Activated CD4-positive, alpha-beta T cell treated with anti-CD3 and anti-CD28 coated beads, Interleukin-10, Interleukin-2, amounts not matched to agents 100 ng/mL and 50 ng/mL, durations not matched to agents 16 hours and 8 hours (primary cell): ENCODE data around the gene SPANXA1.
"Not testable (repeated sequence)": the region's sequence is repeated elsewhere in the genome, so short reads cannot be mapped to it uniquely, and the experiment has no call there.

Experiments used
- DNase-seq: peaks from one replicate; pipeline ENCODE4 v3.0.0-alpha.2; 2020

The SPANXA1 gene, protein sequence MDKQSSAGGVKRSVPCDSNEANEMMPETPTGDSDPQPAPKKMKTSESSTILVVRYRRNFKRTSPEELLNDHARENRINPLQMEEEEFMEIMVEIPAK

GRCh38 chrX:141584638-141585037 is at the start of gene SPANXA1:
Gene SPANXA1, minus strand, starts transcription at chrX:141584738. Its CDS starts 60 bp downstream, at chrX:141584678.
- DNase-seq: not testable (repeated sequence)

DNA sequence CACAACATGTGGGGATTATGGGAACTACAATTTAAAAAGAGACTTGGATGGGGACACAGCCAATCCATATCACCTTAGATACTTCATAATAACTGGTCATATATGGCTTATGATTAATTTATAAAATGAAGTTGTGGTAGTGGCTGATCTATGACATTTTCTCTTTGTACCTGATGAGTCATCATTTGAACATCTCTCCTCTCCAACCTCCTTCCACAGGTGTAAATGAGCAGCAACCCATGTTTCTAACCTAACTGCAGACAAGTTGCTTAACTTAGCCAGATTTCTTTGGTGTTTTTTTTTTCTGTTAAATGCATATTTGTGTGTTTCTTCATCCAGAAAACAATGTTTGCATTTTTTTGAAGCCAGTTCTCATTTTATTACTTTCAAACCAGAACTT is 47.6 kb upstream of the SPANXA1 start:
- DNase-seq: no peak

- no peak for DNase-seq
Measured at GRCh38 chrX:141619336-141619735, 34.8 kb upstream of the SPANXA1 start.

- DNase-seq: no peak
Measured at GRCh38 chrX:141609111-141609510, 24.6 kb upstream of the SPANXA1 start.

- DNase-seq: not testable (repeated sequence)
Measured at GRCh38 chrX:141589408-141589807, 4.9 kb upstream of the SPANXA1 start, which contains the start of gene SPANXA2. Gene SPANXA2, plus strand, starts transcription at chrX:141589708. Its CDS starts 60 bp downstream, at chrX:141589768.

GRCh38 chrX:141542551-141542950 is 42.0 kb downstream of the SPANXA1 start:
- not testable (repeated sequence) for DNase-seq
